GM12872 (cell line): ENCODE measurements around the gene CD52.

Source experiments
- CTCF ChIP-seq: IDR thresholded peaks from 3 replicates; pipeline ENCODE4 v1.5.1; 2011; ENCODE audit warnings: low read depth, mild to moderate bottlenecking, low read length, moderate library complexity; ENCODE audit not compliant: insufficient read depth

Gene CD52

DNA sequence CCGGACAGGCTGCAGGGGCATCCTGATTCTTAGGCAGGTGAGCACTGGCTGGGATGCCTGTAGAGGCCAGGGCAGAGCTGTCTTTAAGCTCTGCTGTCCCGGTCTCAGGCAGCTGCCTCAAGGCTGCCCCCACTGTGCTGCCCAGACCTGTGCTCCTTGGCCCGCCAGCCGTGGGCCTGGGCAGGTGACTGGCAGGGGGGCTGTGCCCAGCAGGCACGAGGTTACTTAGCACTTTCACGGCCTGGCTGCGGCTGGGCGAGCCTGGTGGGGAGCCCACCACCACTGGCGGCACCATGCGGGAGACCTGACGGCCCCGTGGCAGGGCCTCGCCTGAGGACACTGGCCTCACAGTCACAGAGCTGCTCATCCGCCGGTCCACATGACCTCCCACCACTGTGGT is 28.0 kb downstream of the CD52 start:
- no peak for TF ChIP-seq CTCF

DNA sequence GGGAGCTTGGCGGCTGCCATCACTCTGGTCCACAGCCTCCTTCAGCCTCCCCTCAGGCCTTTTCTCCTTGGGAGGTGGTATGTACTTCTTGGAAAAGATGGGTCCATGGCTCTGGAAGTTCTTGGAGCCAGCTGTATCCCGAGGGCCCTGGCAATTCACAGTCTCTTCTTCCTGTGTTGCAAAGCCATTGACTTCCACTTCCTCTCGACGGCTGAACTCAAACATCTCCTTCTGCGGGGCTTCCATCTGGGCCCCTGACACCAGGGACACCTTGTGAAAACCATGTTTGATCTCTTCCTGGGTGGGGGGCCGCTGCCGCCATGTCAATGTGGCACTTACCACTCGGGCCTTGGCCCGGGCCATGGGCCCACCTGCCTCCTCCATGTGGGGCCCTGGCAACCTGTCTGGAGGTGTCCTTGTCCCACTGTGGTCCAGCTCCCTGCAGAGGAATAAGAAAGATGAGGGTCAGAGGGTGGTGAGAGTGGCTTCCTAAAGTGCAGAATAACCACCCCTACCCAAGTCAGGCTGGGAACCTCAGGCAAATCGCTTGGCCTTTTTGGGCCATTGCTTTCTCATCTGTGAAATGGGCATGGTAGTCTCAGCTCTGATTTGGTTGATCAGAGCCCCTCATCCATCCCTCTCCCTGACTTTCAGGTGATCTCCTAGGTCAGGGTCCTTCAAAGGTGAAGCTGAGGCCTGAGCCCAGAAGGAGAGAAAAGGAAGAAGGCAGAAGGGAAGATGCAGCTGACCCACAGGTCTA is 28.7 kb downstream of the CD52 start:
- TF ChIP-seq CTCF = no peak

DNA sequence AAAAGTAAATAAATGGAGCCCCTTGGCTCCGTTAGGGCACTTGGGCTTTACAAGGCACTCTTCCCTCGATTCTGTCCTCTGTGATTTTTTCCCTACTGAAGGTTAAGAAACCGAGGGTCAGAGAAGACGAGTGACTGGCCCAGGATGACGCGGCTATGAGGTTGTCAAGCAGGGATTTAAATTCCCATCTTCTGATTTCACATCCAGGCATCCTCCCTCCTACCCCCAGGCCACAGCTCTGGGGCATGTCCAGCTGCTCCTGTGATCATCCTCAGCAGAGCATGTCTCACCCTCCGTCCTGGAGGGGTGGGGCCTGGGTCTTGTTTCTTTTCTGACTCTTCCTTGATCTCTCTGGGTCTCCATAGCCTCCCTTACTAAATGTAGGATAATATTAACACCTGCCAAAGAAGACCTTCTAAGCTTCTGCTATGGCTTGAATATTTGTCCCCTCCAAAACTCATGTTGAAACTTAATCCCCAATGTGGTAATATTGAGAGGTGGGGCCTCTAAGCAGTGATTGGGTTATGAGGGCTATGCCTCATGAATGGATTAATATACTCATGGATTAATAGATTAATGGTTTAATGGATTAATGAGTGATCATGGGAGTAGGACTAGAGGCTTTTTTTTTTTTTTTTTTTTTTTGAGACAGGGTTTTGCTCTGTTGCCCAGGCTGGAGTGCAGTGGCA is 31.6 kb downstream of the CD52 start:
- no peak for TF ChIP-seq CTCF

GRCh38 chr1:26349877-26350244 is 32.1 kb downstream of the CD52 start:
- no peak for TF ChIP-seq CTCF

- TF ChIP-seq CTCF = no peak
Measured at GRCh38 chr1:26350343-26350700, 32.6 kb downstream of the CD52 start.

DNA sequence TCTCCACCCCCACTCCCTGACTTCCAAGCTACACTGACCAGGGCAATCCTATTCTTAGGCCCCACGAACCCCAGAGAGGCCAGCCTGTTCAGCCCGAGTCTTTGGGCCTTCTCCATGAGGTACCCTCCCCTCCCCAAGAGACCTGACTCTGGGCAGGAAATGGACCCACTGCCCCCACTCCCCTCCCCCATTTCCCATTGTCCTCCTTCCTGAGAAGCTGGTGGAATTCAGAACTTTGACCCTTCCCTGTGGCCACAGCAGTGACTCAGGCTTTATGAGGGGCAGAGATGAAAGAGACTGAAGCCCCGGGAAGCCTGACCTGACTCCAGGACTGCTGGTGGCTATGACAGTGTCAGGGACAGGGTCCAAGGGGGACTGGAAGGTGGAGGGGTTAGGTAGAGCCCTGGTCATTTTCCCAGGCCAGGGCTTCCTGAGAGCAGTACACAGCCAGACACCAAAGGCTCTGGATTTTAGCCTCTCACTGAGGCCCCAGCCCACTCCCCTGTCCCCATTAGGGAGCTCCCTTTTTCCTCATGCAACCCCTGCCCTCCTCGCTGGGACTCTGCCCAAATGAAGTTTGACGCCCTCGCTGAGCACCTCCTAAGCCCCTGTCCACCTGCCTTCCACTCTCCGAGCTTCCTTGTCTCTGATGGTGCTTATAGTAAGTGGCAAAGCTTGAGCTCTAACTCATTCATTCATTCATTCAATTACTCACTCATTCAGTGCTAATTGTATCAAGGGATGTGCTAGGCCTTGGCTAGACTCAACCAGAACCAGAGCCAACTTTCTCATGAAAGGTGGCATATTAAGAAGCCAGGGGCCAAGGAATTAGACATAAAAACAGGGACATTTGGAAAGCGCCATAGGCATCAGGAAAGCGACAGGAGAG is 33.2 kb downstream of the CD52 start:
- TF ChIP-seq CTCF = no peak
